CD8-positive, alpha-beta memory T cell (primary cell): ENCODE data around the gene DOCK4. TPM values are rescaled to one million over a fixed set of nuclear protein-coding genes. Genes with fewer than 3 reads are reported as not detected.

Experiments
- CTCF ChIA-PET: fragments of 350-600 bp; sonication (Branson Sonifier 250); formaldehyde crosslinking; loops from one replicate; lab custom pipeline; 2021; ENCODE audit warnings: antibody characterized with exemption; lab: Charles Lee
- POLR2A ChIA-PET: fragments of 350-600 bp; sonication (Branson Sonifier 250); formaldehyde crosslinking; loops from one replicate; lab custom pipeline; 2021; ENCODE audit warnings: antibody characterized with exemption; lab: Charles Lee
- DNase-seq, 5 donors: peaks; one replicate each; pipeline versions ENCODE4 v3.0.0 to v3.0.0-alpha.2; 2020 to 2022; ENCODE audit warnings: mixed read lengths in 1 of 5
- H3K27ac ChIP-seq: one replicate; pipeline ENCODE4 v1.7.0; 2013; ENCODE audit warnings: low read depth, mild to moderate bottlenecking, low read length, moderate library complexity
- H3K27me3 ChIP-seq: 2 replicates; pipeline ENCODE4 v1.7.0; 2013; ENCODE audit warnings: low read length, mild to moderate bottlenecking; ENCODE audit not compliant: insufficient read depth, poor library complexity, severe bottlenecking
- H3K36me3 ChIP-seq: 2 replicates; pipeline ENCODE4 v1.7.0; 2013; ENCODE audit warnings: mild to moderate bottlenecking, low read length, moderate library complexity; ENCODE audit not compliant: insufficient read depth
- H3K4me1 ChIP-seq: 2 replicates; pipeline ENCODE4 v1.7.0; 2013; ENCODE audit warnings: mild to moderate bottlenecking, low read length, moderate library complexity; ENCODE audit not compliant: insufficient read depth
- H3K4me3 ChIP-seq: 2 replicates; pipeline ENCODE4 v1.7.0; 2013; ENCODE audit warnings: mild to moderate bottlenecking, low read length
- H3K9me3 ChIP-seq: 2 replicates; pipeline ENCODE4 v1.7.0; 2013; ENCODE audit warnings: mild to moderate bottlenecking, low read length
- H3K27ac Mint-ChIP-seq, 8 donors: one replicate each; pipeline ENCODE4 v1.8.0; 2020 to 2021; ENCODE audit warnings: mixed read lengths in 8 of 8, mild to moderate bottlenecking in 6 of 8, inconsistent platforms in 3 of 8, moderate library complexity in 3 of 8
- H3K27me3 Mint-ChIP-seq, 2 donors: one replicate each; pipeline ENCODE4 v1.8.0; 2020 to 2021; ENCODE audit warnings: mixed read lengths in 2 of 2, mild to moderate bottlenecking in 1 of 2, moderate library complexity in 1 of 2
- H3K36me3 Mint-ChIP-seq, 3 donors: one replicate each; pipeline ENCODE4 v1.8.0; 2020 to 2021; ENCODE audit warnings: mixed read lengths in 3 of 3, inconsistent platforms in 1 of 3, mild to moderate bottlenecking in 1 of 3
- H3K4me1 Mint-ChIP-seq, 3 donors: one replicate each; pipeline ENCODE4 v1.8.0; 2020 to 2021; ENCODE audit warnings: mixed read lengths in 3 of 3, inconsistent platforms in 1 of 3, mild to moderate bottlenecking in 1 of 3
- H3K4me3 Mint-ChIP-seq, 7 donors: one replicate each; pipeline ENCODE4 v1.8.0; 2020 to 2021; ENCODE audit warnings: mixed read lengths in 7 of 7, mild to moderate bottlenecking in 6 of 7, moderate library complexity in 4 of 7, inconsistent platforms in 2 of 7
- H3K9me3 Mint-ChIP-seq, 5 donors: one replicate each; pipeline ENCODE4 v1.8.0; 2020 to 2022; ENCODE audit warnings: mixed read lengths in 5 of 5, mild to moderate bottlenecking in 3 of 5, moderate library complexity in 2 of 5, inconsistent platforms in 1 of 5
- polyA plus RNA-seq: library from polyadenylated mRNA; unstranded; fragments of 300-500 nt; fragmentation: Illumina TruSeq; gene quantifications from one replicate; pipeline ENCODE4 v1.2.3, GENCODE V29; 2021
- total RNA-seq, 2 experiments: library from RNA; stranded (reverse); gene quantifications; one replicate each; pipeline ENCODE4 v1.2.3, GENCODE V29; 2021

DOCK4 gene
- total and polyA plus RNA-seq, 3 experiments from 2014 or later: 1.2 TPM; not detected in 1

DNA sequence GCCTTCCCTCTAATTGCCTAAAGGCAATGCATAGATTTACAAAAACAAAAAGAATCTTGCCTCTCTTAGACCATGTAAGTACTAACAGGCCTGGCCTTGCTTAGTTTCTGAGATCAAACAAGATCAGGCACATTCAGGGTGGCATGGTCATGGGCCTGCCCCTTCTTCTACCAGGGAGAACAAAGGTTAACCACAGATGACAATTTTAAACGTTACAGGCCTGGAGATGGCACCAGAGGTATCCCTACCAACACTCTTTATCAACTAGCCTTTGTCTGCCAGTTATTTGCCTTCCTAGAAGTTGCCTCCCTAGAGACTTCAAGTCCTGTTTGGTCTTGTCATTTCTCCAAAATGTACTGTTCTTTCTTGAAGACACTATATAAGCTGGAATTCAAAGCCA lies 252.6 kb downstream of the DOCK4 start:
- Mint-ChIP-seq H3K4me3 (no peak overlapping the region), H3K4me1 (no peaks in the 10 kb centered on the region), H3K9me3 (no peaks in the 10 kb centered on the region), H3K27ac (no peak overlapping the region), H3K36me3 (no peaks in the 10 kb centered on the region), H3K27me3 (peaks cover 0 to 3% of the 10 kb centered on the region in 2 donors)
- H3K9me3 ChIP-seq: no peaks in the 10 kb centered on the region
- no peak for DNase-seq
- ChIA-PET POLR2A (no interaction called here), CTCF (no interaction called here)
- H3K27me3 ChIP-seq: no peaks in the 10 kb centered on the region
- H3K36me3 ChIP-seq: no peaks in the 10 kb centered on the region
- no peak overlapping the region for H3K27ac ChIP-seq
- H3K4me3 ChIP-seq: no peak overlapping the region
- no peaks in the 10 kb centered on the region for H3K4me1 ChIP-seq

- Mint-ChIP-seq H3K27me3 (peaks cover 0 to 7% of the 10 kb centered on the region in 2 donors), H3K9me3 (no peaks in the 10 kb centered on the region), H3K27ac (no peak overlapping the region), H3K4me1 (no peaks in the 10 kb centered on the region), H3K4me3 (no peak overlapping the region), H3K36me3 (no peaks in the 10 kb centered on the region)
- CTCF ChIA-PET: no interaction called here
- Histone ChIP-seq H3K4me3 (no peak overlapping the region), H3K27ac (no peak overlapping the region), H3K4me1 (no peaks in the 10 kb centered on the region), H3K36me3 (no peaks in the 10 kb centered on the region), H3K9me3 (no peaks in the 10 kb centered on the region), H3K27me3 (no peaks in the 10 kb centered on the region)
- no peak for DNase-seq
- POLR2A ChIA-PET: no interaction called here
Measured at GRCh38 chr7:111952783-111953182, 253.4 kb downstream of the DOCK4 start.

DNA sequence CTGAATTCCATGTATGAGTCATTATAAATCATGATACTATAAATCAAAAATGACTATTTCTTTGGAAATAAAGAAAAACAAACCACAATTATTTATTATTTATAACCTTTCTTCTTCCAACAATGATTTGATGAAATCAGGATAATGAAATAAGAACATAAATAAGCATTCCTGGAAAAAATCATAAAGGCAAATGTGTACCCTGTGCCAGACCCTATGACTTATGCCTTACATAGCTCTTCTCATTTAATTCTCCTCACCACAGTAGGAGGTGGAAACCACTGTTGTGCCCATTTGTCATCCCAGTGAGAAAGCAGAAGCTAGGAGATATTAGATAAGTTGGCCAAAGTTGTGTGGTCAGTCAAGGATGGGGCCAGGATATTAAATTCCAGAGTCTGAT lies 255.1 kb downstream of the DOCK4 start:
- Mint-ChIP-seq H3K4me3 (no peak overlapping the region), H3K27me3 (peaks cover 0 to 12% of the 10 kb centered on the region in 2 donors), H3K4me1 (no peaks in the 10 kb centered on the region), H3K27ac (no peak overlapping the region), H3K36me3 (no peaks in the 10 kb centered on the region), H3K9me3 (peaks cover 0 to 2% (median 0%) of the 10 kb centered on the region in 5 donors)
- CTCF ChIA-PET: no interaction called here
- H3K27me3 ChIP-seq: no peaks in the 10 kb centered on the region
- H3K9me3 ChIP-seq: no peaks in the 10 kb centered on the region
- no peaks in the 10 kb centered on the region for H3K36me3 ChIP-seq
- no peak overlapping the region for H3K27ac ChIP-seq
- POLR2A ChIA-PET: no interaction called here
- no peak overlapping the region for H3K4me3 ChIP-seq
- no peak for DNase-seq
- no peaks in the 10 kb centered on the region for H3K4me1 ChIP-seq

DNA sequence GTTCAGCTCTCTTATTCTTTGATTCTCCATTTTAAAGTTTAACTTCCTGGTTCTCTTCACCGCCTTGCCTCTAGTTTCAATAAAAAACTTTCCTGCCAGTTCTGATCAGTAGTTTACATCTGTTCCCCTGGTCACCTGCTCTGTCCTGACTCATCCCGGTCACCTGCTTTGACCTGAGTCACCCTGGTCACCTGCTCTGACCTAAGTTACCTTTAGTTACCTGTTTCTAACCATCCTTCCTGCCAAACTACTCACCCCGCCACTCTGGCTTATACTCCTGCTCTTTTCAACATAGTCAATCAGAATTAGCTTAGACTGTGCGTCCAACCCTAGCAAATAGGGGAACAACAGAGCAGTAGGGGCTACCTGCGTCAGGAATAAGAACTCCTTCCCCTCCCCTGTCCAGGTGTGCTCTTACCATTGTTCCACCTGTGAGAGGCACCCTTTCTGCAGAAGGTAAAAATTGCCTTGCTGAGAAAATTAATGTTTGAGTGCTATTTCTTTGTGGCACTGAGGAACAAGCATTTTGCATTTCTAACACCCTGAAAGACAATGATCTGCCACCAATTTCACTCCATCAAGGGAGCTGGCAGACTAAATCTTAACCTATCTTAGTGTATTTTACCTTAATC lies 263.6 kb downstream of the DOCK4 start:
- no peaks in the 10 kb centered on the region for H3K9me3 ChIP-seq
- no peaks in the 10 kb centered on the region for H3K36me3 ChIP-seq
- no peak overlapping the region for H3K4me3 ChIP-seq
- no peaks in the 10 kb centered on the region for H3K27me3 ChIP-seq
- no peak overlapping the region for H3K27ac Mint-ChIP-seq
- H3K27ac ChIP-seq: no peak overlapping the region
- H3K9me3 Mint-ChIP-seq: peaks cover 5 to 26% (median 14%) of the 10 kb centered on the region in 5 donors
- no peaks in the 10 kb centered on the region for H3K4me1 Mint-ChIP-seq
- CTCF ChIA-PET: no interaction called here
- H3K4me3 Mint-ChIP-seq: no peak overlapping the region
- H3K27me3 Mint-ChIP-seq: peaks cover 0 to 5% of the 10 kb centered on the region in 2 donors
- no peak for DNase-seq
- no peaks in the 10 kb centered on the region for H3K36me3 Mint-ChIP-seq
- H3K4me1 ChIP-seq: no peaks in the 10 kb centered on the region
- POLR2A ChIA-PET: no interaction called here

DNA sequence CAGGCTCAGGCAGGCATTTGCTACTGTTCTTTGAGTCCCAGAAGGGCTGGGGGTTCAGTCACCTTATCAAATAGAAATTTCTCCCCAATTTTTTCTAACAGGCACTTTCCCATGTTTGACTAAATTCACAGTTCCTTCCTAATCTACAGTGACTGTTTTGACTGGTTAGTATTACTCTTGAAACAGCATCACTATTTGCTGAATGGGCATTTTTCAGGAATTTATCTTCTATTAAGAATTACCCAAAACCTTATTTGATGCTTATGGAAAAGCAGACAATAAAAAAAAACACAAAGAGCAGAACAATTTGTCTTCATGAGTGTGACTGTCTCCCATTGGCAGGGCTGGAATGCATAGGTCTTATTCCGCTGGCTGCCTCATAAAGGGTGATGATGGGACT lies 269.0 kb downstream of the DOCK4 start:
- POLR2A ChIA-PET: no interaction called here
- H3K36me3 ChIP-seq: no peaks in the 10 kb centered on the region
- no peaks in the 10 kb centered on the region for H3K36me3 Mint-ChIP-seq
- H3K27ac Mint-ChIP-seq: no peak overlapping the region
- CTCF ChIA-PET: no interaction called here
- H3K4me1 Mint-ChIP-seq: no peaks in the 10 kb centered on the region
- H3K9me3 Mint-ChIP-seq: peaks cover 0 to 13% (median 4%) of the 10 kb centered on the region in 5 donors
- H3K9me3 ChIP-seq: no peaks in the 10 kb centered on the region
- no peak overlapping the region for H3K27ac ChIP-seq
- no peaks in the 10 kb centered on the region for H3K4me1 ChIP-seq
- no peak for DNase-seq
- H3K27me3 Mint-ChIP-seq: no peaks in the 10 kb centered on the region
- no peak overlapping the region for H3K4me3 Mint-ChIP-seq
- H3K27me3 ChIP-seq: no peaks in the 10 kb centered on the region
- no peak overlapping the region for H3K4me3 ChIP-seq

GRCh38 chr7:111933609-111934008 lies 272.6 kb downstream of the DOCK4 start:
- no peak overlapping the region for H3K4me3 Mint-ChIP-seq
- H3K4me1 ChIP-seq: no peaks in the 10 kb centered on the region
- POLR2A ChIA-PET: no interaction called here

DNA sequence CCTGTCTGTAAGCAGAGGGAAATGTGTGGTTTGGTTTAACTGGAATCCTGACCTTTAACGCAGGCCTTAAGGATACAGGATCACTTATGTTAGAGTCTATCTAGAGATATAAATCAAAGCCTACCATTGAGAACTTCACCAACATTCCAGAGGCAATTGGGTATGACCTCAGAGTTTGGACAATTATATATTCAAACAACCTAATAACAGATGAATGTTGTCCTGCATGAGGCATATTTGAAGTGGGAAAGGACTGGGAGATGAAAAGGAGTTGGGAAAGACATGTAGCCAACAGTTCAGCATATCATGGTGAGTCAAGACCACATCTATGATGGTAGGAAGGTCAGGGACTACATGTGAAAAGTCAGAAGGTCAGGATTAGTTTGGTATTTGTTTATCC lies 274.2 kb downstream of the DOCK4 start:
- Histone ChIP-seq H3K4me1 (no peaks in the 10 kb centered on the region), H3K4me3 (no peak overlapping the region), H3K27me3 (no peaks in the 10 kb centered on the region), H3K36me3 (no peaks in the 10 kb centered on the region), H3K27ac (no peak overlapping the region), H3K9me3 (no peaks in the 10 kb centered on the region)
- H3K27ac Mint-ChIP-seq: no peak overlapping the region
- no peak for DNase-seq
- peaks cover 0 to 3% (median 0%) of the 10 kb centered on the region in 5 donors for H3K9me3 Mint-ChIP-seq
- ChIA-PET POLR2A (no interaction called here), CTCF (no interaction called here)
- H3K4me3 Mint-ChIP-seq: no peak overlapping the region
- no peaks in the 10 kb centered on the region for H3K36me3 Mint-ChIP-seq
- H3K4me1 Mint-ChIP-seq: no peaks in the 10 kb centered on the region
- peaks cover 0 to 3% of the 10 kb centered on the region in 2 donors for H3K27me3 Mint-ChIP-seq

More at GRCh38 chr7:111933609-111934008, 272.6 kb downstream of the DOCK4 start:
- Mint-ChIP-seq H3K36me3 (no peaks in the 10 kb centered on the region), H3K9me3 (peaks cover 0 to 5% (median 0%) of the 10 kb centered on the region in 5 donors), H3K4me1 (no peaks in the 10 kb centered on the region), H3K27ac (no peak overlapping the region), H3K27me3 (peaks cover 0 to 3% of the 10 kb centered on the region in 2 donors)
- CTCF ChIA-PET: no interaction called here
- no peaks in the 10 kb centered on the region for H3K9me3 ChIP-seq
- H3K27ac ChIP-seq: no peak overlapping the region
- H3K27me3 ChIP-seq: no peaks in the 10 kb centered on the region
- no peak overlapping the region for H3K4me3 ChIP-seq
- no peaks in the 10 kb centered on the region for H3K36me3 ChIP-seq
- DNase-seq: no peak

- ChIA-PET POLR2A (no interaction called here), CTCF (no interaction called here)
- Histone ChIP-seq H3K9me3 (no peaks in the 10 kb centered on the region), H3K4me1 (no peaks in the 10 kb centered on the region), H3K27ac (no peak overlapping the region), H3K4me3 (no peak overlapping the region), H3K36me3 (no peaks in the 10 kb centered on the region), H3K27me3 (no peaks in the 10 kb centered on the region)
- Mint-ChIP-seq H3K4me3 (no peak overlapping the region), H3K36me3 (no peaks in the 10 kb centered on the region), H3K9me3 (peaks cover 0 to 3% (median 0%) of the 10 kb centered on the region in 5 donors), H3K27ac (no peak overlapping the region), H3K27me3 (peaks cover 0 to 3% of the 10 kb centered on the region in 2 donors), H3K4me1 (no peaks in the 10 kb centered on the region)
- no peak for DNase-seq
Measured at GRCh38 chr7:111931016-111931517, 275.1 kb downstream of the DOCK4 start.
